ENCODE results near the gene KHDC3L. TPM values are rescaled to one million over a fixed set of nuclear protein-coding genes. Genes with fewer than 3 reads are reported as not detected.

KHDC3L gene
- polyA plus RNA-seq, 3 donors = not detected

GRCh38 chr6:73409395-73409794, 46.9 kb downstream of the KHDC3L start:
- DNase-seq = no peak
- no peaks in the 10 kb centered on the region for H3K4me1 Mint-ChIP-seq
- H3K9me3 Mint-ChIP-seq = no peaks in the 10 kb centered on the region

GRCh38 chr6:73413102-73413501, 50.6 kb downstream of the KHDC3L start:
- Histone ChIP-seq H3K9me3 (replicated peaks in 1 of 2; ENCODE audit: control insufficient read depth in 1 of 2, insufficient read depth in 1 of 2, low read length in 2 of 2) (no peaks in the 10 kb centered on the region), H3K9ac (ENCODE audit: insufficient read depth, low read length, poor library complexity, severe bottlenecking) (no peak overlapping the region), H3K4me3 (replicated peaks in 1 of 3; ENCODE audit: low read depth in 2 of 3, low read length in 3 of 3) (no peak overlapping the region), H2AFZ (ENCODE audit: insufficient read depth, low read depth, low read length, poor library complexity, severe bottlenecking) (no peak overlapping the region), H3K79me2 (ENCODE audit: insufficient read depth, low read length) (no peaks in the 10 kb centered on the region), H3K36me3 (replicated peaks in 1 of 2; ENCODE audit: control insufficient read depth in 1 of 2, insufficient read depth in 2 of 2, low read length in 2 of 2) (peaks cover 17 to 50% of the 10 kb centered on the region in 2 donors), H3K4me1 (ENCODE audit: control insufficient read depth in 1 of 2, insufficient read depth in 2 of 2, low read length in 2 of 2) (no peaks in the 10 kb centered on the region), H3K27me3 (ENCODE audit: control insufficient read depth in 2 of 2, insufficient read depth in 2 of 2, low read length in 2 of 2) (no peaks in the 10 kb centered on the region), H3K4me2 (replicated peaks; ENCODE audit: extremely low read depth, low read length, poor library complexity, severe bottlenecking) (no peak overlapping the region), H3K27ac (ENCODE audit: low read depth in 1 of 2, low read length in 2 of 2) (no peak overlapping the region), H4K20me1 (ENCODE audit: insufficient read depth, low read length) (no peaks in the 10 kb centered on the region)
- intact Hi-C loops (cut with micrococcal nuclease) = no loop called here
- no peak for TF ChIP-seq CTCF (IDR thresholded peaks at IDR 0.05)
- Mint-ChIP-seq H3K4me3 (no peak overlapping the region), H3K36me3 (peaks cover 43 to 47% of the 10 kb centered on the region in 2 donors), H3K9me3 (no peaks in the 10 kb centered on the region), H3K27me3 (ENCODE audit: low read depth in 3 of 3) (peaks cover 0 to 1% (median 0%) of the 10 kb centered on the region in 3 donors), H3K4me1 (no peaks in the 10 kb centered on the region), H3K27ac (no peak overlapping the region)
- DNase-seq = no peak
- no CpG with 5 or more reads among the region's 3 CpGs for WGBS (ENCODE audit: insufficient coverage)

More at GRCh38 chr6:73409395-73409794, 46.9 kb downstream of the KHDC3L start:
- H3K27ac ChIP-seq (ENCODE audit: low read depth in 1 of 2, low read length in 2 of 2) = no peak overlapping the region
- H3K4me1 ChIP-seq (ENCODE audit: control insufficient read depth in 1 of 2, insufficient read depth in 2 of 2, low read length in 2 of 2) = no peaks in the 10 kb centered on the region
- no peak overlapping the region for H3K4me2 ChIP-seq (replicated peaks; ENCODE audit: extremely low read depth, low read length, poor library complexity, severe bottlenecking)
- H2AFZ ChIP-seq (ENCODE audit: insufficient read depth, low read depth, low read length, poor library complexity, severe bottlenecking) = no peak overlapping the region
- Mint-ChIP-seq H3K27me3 (ENCODE audit: low read depth in 3 of 3) (peaks cover 0 to 1% (median 0%) of the 10 kb centered on the region in 3 donors), H3K4me3 (no peak overlapping the region), H3K36me3 (peaks cover 18 to 19% of the 10 kb centered on the region in 2 donors), H3K27ac (no peak overlapping the region)
- no peaks in the 10 kb centered on the region for H3K79me2 ChIP-seq (ENCODE audit: insufficient read depth, low read length)
- no peak overlapping the region for H3K4me3 ChIP-seq (replicated peaks in 1 of 3; ENCODE audit: low read depth in 2 of 3, low read length in 3 of 3)
- WGBS (ENCODE audit: insufficient coverage) = no CpG with 5 or more reads among the region's 1 CpG
- H3K9ac ChIP-seq (ENCODE audit: insufficient read depth, low read length, poor library complexity, severe bottlenecking) = no peak overlapping the region
- peaks cover 0 to 15% of the 10 kb centered on the region in 2 donors for H3K36me3 ChIP-seq (replicated peaks in 1 of 2; ENCODE audit: control insufficient read depth in 1 of 2, insufficient read depth in 2 of 2, low read length in 2 of 2)
- TF ChIP-seq CTCF (IDR thresholded peaks at IDR 0.05) = no peak
- no peaks in the 10 kb centered on the region for H3K9me3 ChIP-seq (replicated peaks in 1 of 2; ENCODE audit: control insufficient read depth in 1 of 2, insufficient read depth in 1 of 2, low read length in 2 of 2)
- no peaks in the 10 kb centered on the region for H3K27me3 ChIP-seq (ENCODE audit: control insufficient read depth in 2 of 2, insufficient read depth in 2 of 2, low read length in 2 of 2)
- no peaks in the 10 kb centered on the region for H4K20me1 ChIP-seq (ENCODE audit: insufficient read depth, low read length)
- intact Hi-C loops (cut with micrococcal nuclease) = no loop called here

Small RNA genes lying within 50 kb of the gene (small RNA-seq; reads per million reads assigned to genes)
- gene RPL39P3 (ENCODE audit: insufficient read length, low read depth) = not detected

Other genes with a start within 250 kb of the KHDC3L start
- gene KHDC1L, start 137.2 kb upstream of the KHDC3L start, polyA plus RNA-seq = not detected
- under 1 TPM in 1 of 3 donors, not detected in 2; 0.13 TPM for gene KHDC1, start 99.5 kb upstream of the KHDC3L start, polyA plus RNA-seq
- gene DPPA5, start 8.4 kb upstream of the KHDC3L start, polyA plus RNA-seq = not detected
- not detected for gene OOEP, start 7.2 kb downstream of the KHDC3L start, polyA plus RNA-seq
- 1 to 10 TPM in 1 of 3 donors, under 1 TPM in 1, not detected in 1; 0.23 to 1.0 TPM for gene DDX43, start 32.2 kb downstream of the KHDC3L start, polyA plus RNA-seq
- 10 to 100 TPM in 1 of 3 donors, 1 to 10 TPM in 2; 4.9 to 13.9 (median 6.7) TPM for gene CGAS, start 89.6 kb downstream of the KHDC3L start, polyA plus RNA-seq
- gene MTO1, start 99.1 kb downstream of the KHDC3L start, polyA plus RNA-seq = 10 to 100 TPM in 2 of 3 donors, 1 to 10 TPM in 1; 8.0 to 22.8 (median 14.4) TPM
- 1,000 to 10,000 TPM; 5,292 to 7,368 (median 5,586) TPM for gene EEF1A1, start 158.4 kb downstream of the KHDC3L start, polyA plus RNA-seq